ENCODE measurements around the gene BCAT1. TPM values are rescaled to one million over a fixed set of nuclear protein-coding genes. Genes with fewer than 3 reads are reported as not detected.

Gene BCAT1
- total and polyA plus RNA-seq, 2 of the 8 experiments (the other 6 are each of a cell fraction or from before 2014, with no cell fraction given) = 19.7 to 263 TPM

- H3K56ac ChIP-seq (replicated peaks; ENCODE audit: insufficient read length, low read depth, low read length) = no peak overlapping the region
- no peaks in the 10 kb centered on the region for H3K79me1 ChIP-seq (ENCODE audit: low read depth, low read length)
- H3K4me3 ChIP-seq (ENCODE audit: extremely low read depth in 1 of 4, insufficient read depth in 2 of 4, low read depth in 3 of 4, low read length in 4 of 4) = no peak overlapping the region
- ChIA-PET CTCF (ENCODE audit: partially characterized antibody) (interaction anchor here (0.6 to 4.2 kb wide), 10 partner anchors 9 to 314 kb away, joined by 3 to 25 read pairs (median 4); no protein-coding TSS in a partner anchor), POLR2A (ENCODE audit: partially characterized antibody) (no interaction called here)
- H3K4me1 ChIP-seq (replicated peaks in 1 of 4; ENCODE audit: control insufficient read depth in 3 of 4, insufficient read depth in 4 of 4, low read length in 3 of 4) = no peaks in the 10 kb centered on the region
- no peak overlapping the region for H3K27ac ChIP-seq (ENCODE audit: low read depth, low read length)
- no peaks in the 10 kb centered on the region for H3K36me3 ChIP-seq (ENCODE audit: control insufficient read depth in 2 of 4, insufficient read depth in 4 of 4, low read length in 3 of 4)
- no peak overlapping the region for H3K9ac ChIP-seq (replicated peaks in 1 of 4; ENCODE audit: extremely low read depth in 1 of 4, low read depth in 3 of 4, low read length in 3 of 4)
- no peak overlapping the region for H2BK5ac ChIP-seq (ENCODE audit: low read depth, low read length)
- H3K18ac ChIP-seq (ENCODE audit: extremely low read depth, low read length) = no peak overlapping the region
- no peak overlapping the region for H3K4ac ChIP-seq (replicated peaks; ENCODE audit: insufficient read length, low read depth, low read length)
- H3K4me2 ChIP-seq (ENCODE audit: insufficient read depth in 1 of 2, low read depth in 2 of 2, low read length in 2 of 2) = no peak overlapping the region
- H4K20me1 ChIP-seq (replicated peaks in 1 of 2; ENCODE audit: control insufficient read depth in 1 of 2, insufficient read depth in 2 of 2, low read length in 2 of 2) = no peaks in the 10 kb centered on the region
- H2BK12ac ChIP-seq (ENCODE audit: low read depth, low read length) = no peak overlapping the region
- H2BK120ac ChIP-seq (replicated peaks; ENCODE audit: low read depth, low read length) = no peak overlapping the region
- no peak overlapping the region for H2BK15ac ChIP-seq (ENCODE audit: low read length)
- no peak overlapping the region for H4K91ac ChIP-seq (replicated peaks; ENCODE audit: insufficient read length, low read length)
- H2BK20ac ChIP-seq (ENCODE audit: low read length) = no peak overlapping the region
- no peaks in the 10 kb centered on the region for H3K9me3 ChIP-seq (ENCODE audit: insufficient read depth in 2 of 2, low read depth in 1 of 2, low read length in 1 of 2)
- H3K14ac ChIP-seq (ENCODE audit: insufficient read length) = no peak overlapping the region
- H3K79me2 ChIP-seq (ENCODE audit: control insufficient read depth in 1 of 2, insufficient read depth in 2 of 2, low read length in 2 of 2) = no peaks in the 10 kb centered on the region
- H4K8ac ChIP-seq (ENCODE audit: extremely low read depth, insufficient read depth, low read length) = no peak overlapping the region
- no peak overlapping the region for H3K23ac ChIP-seq (ENCODE audit: insufficient read length)
- H2AFZ ChIP-seq (ENCODE audit: low read length) = no peak overlapping the region
- 77% methylated on average over 2 of the region's 2 CpGs; no CpG with 5 or more reads in 1 of the 2 experiments for WGBS, 2 experiments (ENCODE audit: extremely low coverage in 1 of 2, insufficient coverage in 1 of 2, insufficient read length in 1 of 2, insufficient replicate concordance in 2 of 2, low coverage in 1 of 2, low lambda C conversion rate in 2 of 2, missing lambda C conversion rate in 1 of 2)
- FAIRE-seq (no peak), DNase-seq (ENCODE audit: low read depth in 1 of 2, low spot score in 2 of 2) (no peak)
- no peaks in the 10 kb centered on the region for H3K27me3 ChIP-seq (replicated peaks in 1 of 4; ENCODE audit: control insufficient read depth in 3 of 4, extremely low read depth in 1 of 4, insufficient read depth in 3 of 4, low read length in 3 of 4)
- no peak overlapping the region for H4K5ac ChIP-seq (ENCODE audit: insufficient read length, low read depth, low read length)
- TF ChIP-seq BRCA1 (IDR thresholded peaks at IDR 0.05; ENCODE audit: low read depth, low read length) (no peak), PHF8 (conservative IDR thresholded peaks at IDR 0.05; ENCODE audit: low read depth, low read length) (no peak), SRF (IDR thresholded peaks at IDR 0.05; ENCODE audit: low read depth, low read length) (no peak), HDAC2 (IDR thresholded peaks at IDR 0.05; ENCODE audit: borderline replicate concordance in 1 of 2, low read depth in 2 of 2, low read length in 2 of 2) (no peak), JUN (IDR thresholded peaks at IDR 0.05; ENCODE audit: low read depth, low read length) (no peak), POU5F1 (IDR thresholded peaks at IDR 0.05; ENCODE audit: low read depth, low read length) (no peak)
- H2AK5ac ChIP-seq (ENCODE audit: low read depth, low read length) = no peak overlapping the region
- H3K23me2 ChIP-seq (ENCODE audit: low read depth, low read length) = no peaks in the 10 kb centered on the region
Observed at GRCh38 chr12:24776861-24777260, 172.0 kb downstream of the BCAT1 start.

Data from H1 (cell line).